NCI-H128 (cell line): Measurements from ENCODE around the gene ZNF331.

Source experiments
- DNase-seq: peaks from one replicate; lab custom pipeline; 2025; ENCODE audit not compliant: unreplicated experiment; lab: John Stamatoyannopoulos, UW

Gene ZNF331

GRCh38 chr19:53624771-53625545 is 87.0 kb downstream of the ZNF331 start:
- no peak for DNase-seq

GRCh38 chr19:53626486-53626885 is 88.5 kb downstream of the ZNF331 start:
- no peak for DNase-seq

- no peak for DNase-seq
Measured at GRCh38 chr19:53626976-53627375, 89.0 kb downstream of the ZNF331 start.
